GM10266 (cell line): ENCODE data around the gene KCNMA1.

Source experiments
- DNase-seq: peaks from one replicate; pipeline ENCODE4 v3.0.0; 2012; ENCODE audit errors: extremely low spot score
- TF ChIP-seq, protein P1 (sequence below): IDR thresholded peaks from 2 replicates; pipeline ENCODE4 v1.5.1; 2012; ENCODE audit warnings: mild to moderate bottlenecking, low read depth; ENCODE audit not compliant: control insufficient read depth, insufficient read depth; ENCODE audit errors: missing control alignments

The KCNMA1 gene

GRCh38 chr10:77597560-77597959 is 40.0 kb downstream of the KCNMA1 start:
- no peak for DNase-seq
- TF ChIP-seq, protein P1, sequence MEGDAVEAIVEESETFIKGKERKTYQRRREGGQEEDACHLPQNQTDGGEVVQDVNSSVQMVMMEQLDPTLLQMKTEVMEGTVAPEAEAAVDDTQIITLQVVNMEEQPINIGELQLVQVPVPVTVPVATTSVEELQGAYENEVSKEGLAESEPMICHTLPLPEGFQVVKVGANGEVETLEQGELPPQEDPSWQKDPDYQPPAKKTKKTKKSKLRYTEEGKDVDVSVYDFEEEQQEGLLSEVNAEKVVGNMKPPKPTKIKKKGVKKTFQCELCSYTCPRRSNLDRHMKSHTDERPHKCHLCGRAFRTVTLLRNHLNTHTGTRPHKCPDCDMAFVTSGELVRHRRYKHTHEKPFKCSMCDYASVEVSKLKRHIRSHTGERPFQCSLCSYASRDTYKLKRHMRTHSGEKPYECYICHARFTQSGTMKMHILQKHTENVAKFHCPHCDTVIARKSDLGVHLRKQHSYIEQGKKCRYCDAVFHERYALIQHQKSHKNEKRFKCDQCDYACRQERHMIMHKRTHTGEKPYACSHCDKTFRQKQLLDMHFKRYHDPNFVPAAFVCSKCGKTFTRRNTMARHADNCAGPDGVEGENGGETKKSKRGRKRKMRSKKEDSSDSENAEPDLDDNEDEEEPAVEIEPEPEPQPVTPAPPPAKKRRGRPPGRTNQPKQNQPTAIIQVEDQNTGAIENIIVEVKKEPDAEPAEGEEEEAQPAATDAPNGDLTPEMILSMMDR = no peak

- TF ChIP-seq, protein P1 = no peak
- no peak for DNase-seq
Measured at GRCh38 chr10:77594471-77594783, 43.2 kb downstream of the KCNMA1 start.

DNA sequence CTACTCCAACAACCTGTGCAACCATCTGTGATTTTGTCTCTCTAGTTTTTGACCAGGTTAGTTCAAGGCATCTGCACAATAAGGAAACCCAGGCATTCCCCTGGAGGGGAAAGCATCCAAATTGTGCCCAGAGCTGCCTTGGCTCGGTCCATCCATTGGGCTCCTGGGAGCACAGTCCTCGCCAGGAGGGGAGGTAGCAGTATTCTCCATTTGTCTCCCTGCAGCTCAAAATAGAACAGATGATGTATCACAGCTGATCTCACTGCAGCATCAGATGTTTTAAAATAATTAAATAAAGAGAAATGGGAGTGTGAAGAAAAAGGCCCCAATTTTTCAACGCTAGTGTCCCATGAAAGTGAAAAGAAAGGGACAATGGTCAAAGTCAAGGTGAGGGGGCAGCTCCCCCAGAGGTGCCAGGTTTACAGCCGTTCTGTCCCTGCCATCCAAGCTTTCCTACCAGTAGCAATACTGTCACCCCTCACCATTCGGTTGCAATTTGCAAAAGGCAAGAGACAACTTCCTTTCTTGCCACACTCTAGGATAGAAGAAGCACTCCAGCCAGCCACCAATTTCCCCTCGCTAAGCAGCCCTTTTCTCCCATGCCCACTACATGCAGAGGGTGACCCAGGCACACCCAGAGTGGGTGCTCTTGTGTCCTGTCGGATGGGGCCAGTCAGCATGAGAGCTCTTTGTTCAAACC is 43.7 kb downstream of the KCNMA1 start:
- DNase-seq = no peak
- TF ChIP-seq, protein P1 = no peak

- no peak for DNase-seq
- TF ChIP-seq, protein P1 = no peak
Measured at GRCh38 chr10:77592946-77593636, 44.5 kb downstream of the KCNMA1 start.

DNA sequence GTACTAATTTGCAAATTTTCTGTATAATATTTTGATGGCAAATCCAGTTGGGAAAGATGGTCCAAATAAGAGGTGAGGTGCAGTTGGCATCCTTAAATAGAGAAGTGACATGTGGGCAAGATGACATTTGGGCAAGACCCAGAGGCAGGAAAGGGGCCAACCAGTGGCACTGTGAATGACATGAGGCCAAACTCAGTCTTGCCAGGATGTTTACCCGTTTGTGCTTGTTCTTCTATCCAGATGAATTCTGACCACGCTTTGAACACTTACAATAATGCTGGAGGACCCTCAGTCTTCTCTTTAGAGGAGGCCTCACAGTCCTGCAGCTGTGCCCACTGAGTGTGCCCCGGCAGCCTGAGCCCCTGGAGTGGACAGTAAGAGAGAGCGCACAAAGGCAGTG is 45.1 kb downstream of the KCNMA1 start:
- no peak for DNase-seq
- TF ChIP-seq, protein P1 = no peak

- TF ChIP-seq, protein P1 = no peak
- no peak for DNase-seq
Measured at GRCh38 chr10:77591238-77591880, 46.2 kb downstream of the KCNMA1 start.
